GF-D8 (cell line): ENCODE data around the gene ERVW-1.

Experiments used
- DNase-seq: peaks from one replicate; lab custom pipeline; 2025; lab: John Stamatoyannopoulos, UW

The ERVW-1 gene

GRCh38 chr7:92425311-92425947 is 52.3 kb downstream of the ERVW-1 start:
- DNase-seq: no peak

- DNase-seq: no peak
Measured at GRCh38 chr7:92423710-92424131, 54.0 kb downstream of the ERVW-1 start.

- DNase-seq: no peak
Measured at GRCh38 chr7:92422926-92423325, 54.8 kb downstream of the ERVW-1 start.

- peak; percentile 33 for DNase-seq
Measured at GRCh38 chr7:92421676-92422435, 55.9 kb downstream of the ERVW-1 start.
